Right lobe of liver (tissue), 4 donors: Measurements from ENCODE around the gene RPL22.

ENCODE experiments used
- CTCF ChIP-seq, 4 donors: fragments of 200-600 bp in 3 of 4; fragments of 450-650 bp in 1 of 4; IDR thresholded peaks; one replicate each; pipeline versions ENCODE4 v1.5.1 to v1.8.0; 2016 to 2022; ENCODE audit warnings: antibody characterized with exemption in 4 of 4, mild to moderate bottlenecking in 2 of 4
- POLR2A ChIP-seq: fragments of 450-650 bp; IDR thresholded peaks from one replicate; pipeline ENCODE4 v1.6.1; 2017; ENCODE audit warnings: antibody characterized with exemption, mild to moderate bottlenecking
- donor health status: DM: no; HTN: no; CAD: no.
- donor health status: DM: no; HTN: no; CAD: no.
- donor health status: DM: no; HTN: yes; CAD: no.

- TF ChIP-seq CTCF (IDR thresholded peaks at IDR 0.05), result no peak
- TF ChIP-seq POLR2A, result no peak
Measured at GRCh38 chr1:6144175-6144574, 55.2 kb downstream of the RPL22 start.
